ENCODE results near the gene GNG12. TPM values are rescaled to one million over a fixed set of nuclear protein-coding genes. Genes with fewer than 3 reads are reported as not detected.
A peak's percentile ranks its signal among the peaks of the same experiment; 100 is the strongest.

Gene GNG12
- total and polyA plus RNA-seq, 9 of the 15 experiments (the other 6 are each of a cell fraction or from before 2014, with no cell fraction given): 2.6 to 6.0 (median 4.1) TPM

DNA sequence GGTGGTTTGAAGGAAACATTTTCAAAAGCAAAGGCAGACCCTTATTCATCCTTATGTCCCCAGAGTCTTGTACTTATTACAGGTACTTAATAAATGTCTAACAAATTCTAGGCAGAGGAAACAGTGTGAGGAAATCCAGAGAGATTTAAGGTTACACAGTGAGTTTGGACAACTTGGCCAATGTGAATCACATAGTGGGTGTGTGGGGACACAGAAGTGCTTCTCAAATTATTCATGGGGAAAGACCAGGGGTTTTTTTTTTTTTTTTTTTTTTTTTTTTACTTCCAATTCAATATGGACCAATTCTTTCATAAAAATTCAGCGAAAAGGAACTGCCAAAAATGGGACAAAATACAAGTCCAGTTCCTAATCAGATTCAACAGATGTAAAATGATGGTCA lies 15.1 kb downstream of the GNG12 start:
- H3K4me2 ChIP-seq (ENCODE audit: insufficient read depth, low read length): no peak overlapping the region
- DNase-seq (ENCODE audit: extremely low read depth in 1 of 4, low spot score in 3 of 4) (no peak), FAIRE-seq (peak; percentile 6), ATAC-seq (no peak)
- no peaks in the 10 kb centered on the region for H3K9me3 ChIP-seq (replicated peaks; ENCODE audit: control insufficient read depth, insufficient read depth, low read depth, low read length)
- no peaks in the 10 kb centered on the region; a peak in 2 of 5 replicates for H3K4me1 ChIP-seq (replicated peaks in 1 of 2; ENCODE audit: control insufficient read depth in 2 of 2, insufficient read depth in 2 of 2, low read length in 2 of 2)
- no peaks in the 10 kb centered on the region for H3K9me1 ChIP-seq (ENCODE audit: control insufficient read depth, insufficient read depth, low read length)
- no peak overlapping the region for H3K4me3 ChIP-seq
- POLR2A ChIA-PET: interaction anchor here (0.9 kb wide), 1 partner anchor 11 kb away, joined by 3 read pairs; no protein-coding TSS in a partner anchor
- H4K20me1 ChIP-seq (replicated peaks; ENCODE audit: control insufficient read depth, insufficient read depth, low read length): no peaks in the 10 kb centered on the region
- H3K27me3 ChIP-seq (ENCODE audit: control insufficient read depth in 2 of 2, insufficient read depth in 2 of 2, low read length in 2 of 2): peaks cover 4 to 20% of the 10 kb centered on the region in 2 experiments; a peak in 3 of 5 replicates
- H3K27ac ChIP-seq (ENCODE audit: extremely low read depth, low read depth, low read length): no peak overlapping the region
- no peak overlapping the region for H2AFZ ChIP-seq (ENCODE audit: low read depth, low read length)
- no peak overlapping the region for H3K9ac ChIP-seq (ENCODE audit: insufficient read depth in 1 of 2, low read depth in 2 of 2, low read length in 2 of 2)
- CTCF ChIA-PET (ENCODE audit: low intra/inter-chr PET ratio): no interaction called here
- H3K79me2 ChIP-seq (ENCODE audit: control insufficient read depth, insufficient read depth, low read length): no peaks in the 10 kb centered on the region
- WGBS (ENCODE audit: insufficient coverage, low coverage, missing lambda C conversion rate): 0% methylated on average over 1 of the region's 1 CpG
- in situ Hi-C loops (cut with MboI): no loop called here
- no peaks in the 10 kb centered on the region for H3K36me3 ChIP-seq (ENCODE audit: control insufficient read depth, insufficient read depth, low read length)
- intact Hi-C loops (cut with micrococcal nuclease): no loop called here
- no TSS peak for BruUV-seq (replicated peaks)
- TF ChIP-seq, protein P1, sequence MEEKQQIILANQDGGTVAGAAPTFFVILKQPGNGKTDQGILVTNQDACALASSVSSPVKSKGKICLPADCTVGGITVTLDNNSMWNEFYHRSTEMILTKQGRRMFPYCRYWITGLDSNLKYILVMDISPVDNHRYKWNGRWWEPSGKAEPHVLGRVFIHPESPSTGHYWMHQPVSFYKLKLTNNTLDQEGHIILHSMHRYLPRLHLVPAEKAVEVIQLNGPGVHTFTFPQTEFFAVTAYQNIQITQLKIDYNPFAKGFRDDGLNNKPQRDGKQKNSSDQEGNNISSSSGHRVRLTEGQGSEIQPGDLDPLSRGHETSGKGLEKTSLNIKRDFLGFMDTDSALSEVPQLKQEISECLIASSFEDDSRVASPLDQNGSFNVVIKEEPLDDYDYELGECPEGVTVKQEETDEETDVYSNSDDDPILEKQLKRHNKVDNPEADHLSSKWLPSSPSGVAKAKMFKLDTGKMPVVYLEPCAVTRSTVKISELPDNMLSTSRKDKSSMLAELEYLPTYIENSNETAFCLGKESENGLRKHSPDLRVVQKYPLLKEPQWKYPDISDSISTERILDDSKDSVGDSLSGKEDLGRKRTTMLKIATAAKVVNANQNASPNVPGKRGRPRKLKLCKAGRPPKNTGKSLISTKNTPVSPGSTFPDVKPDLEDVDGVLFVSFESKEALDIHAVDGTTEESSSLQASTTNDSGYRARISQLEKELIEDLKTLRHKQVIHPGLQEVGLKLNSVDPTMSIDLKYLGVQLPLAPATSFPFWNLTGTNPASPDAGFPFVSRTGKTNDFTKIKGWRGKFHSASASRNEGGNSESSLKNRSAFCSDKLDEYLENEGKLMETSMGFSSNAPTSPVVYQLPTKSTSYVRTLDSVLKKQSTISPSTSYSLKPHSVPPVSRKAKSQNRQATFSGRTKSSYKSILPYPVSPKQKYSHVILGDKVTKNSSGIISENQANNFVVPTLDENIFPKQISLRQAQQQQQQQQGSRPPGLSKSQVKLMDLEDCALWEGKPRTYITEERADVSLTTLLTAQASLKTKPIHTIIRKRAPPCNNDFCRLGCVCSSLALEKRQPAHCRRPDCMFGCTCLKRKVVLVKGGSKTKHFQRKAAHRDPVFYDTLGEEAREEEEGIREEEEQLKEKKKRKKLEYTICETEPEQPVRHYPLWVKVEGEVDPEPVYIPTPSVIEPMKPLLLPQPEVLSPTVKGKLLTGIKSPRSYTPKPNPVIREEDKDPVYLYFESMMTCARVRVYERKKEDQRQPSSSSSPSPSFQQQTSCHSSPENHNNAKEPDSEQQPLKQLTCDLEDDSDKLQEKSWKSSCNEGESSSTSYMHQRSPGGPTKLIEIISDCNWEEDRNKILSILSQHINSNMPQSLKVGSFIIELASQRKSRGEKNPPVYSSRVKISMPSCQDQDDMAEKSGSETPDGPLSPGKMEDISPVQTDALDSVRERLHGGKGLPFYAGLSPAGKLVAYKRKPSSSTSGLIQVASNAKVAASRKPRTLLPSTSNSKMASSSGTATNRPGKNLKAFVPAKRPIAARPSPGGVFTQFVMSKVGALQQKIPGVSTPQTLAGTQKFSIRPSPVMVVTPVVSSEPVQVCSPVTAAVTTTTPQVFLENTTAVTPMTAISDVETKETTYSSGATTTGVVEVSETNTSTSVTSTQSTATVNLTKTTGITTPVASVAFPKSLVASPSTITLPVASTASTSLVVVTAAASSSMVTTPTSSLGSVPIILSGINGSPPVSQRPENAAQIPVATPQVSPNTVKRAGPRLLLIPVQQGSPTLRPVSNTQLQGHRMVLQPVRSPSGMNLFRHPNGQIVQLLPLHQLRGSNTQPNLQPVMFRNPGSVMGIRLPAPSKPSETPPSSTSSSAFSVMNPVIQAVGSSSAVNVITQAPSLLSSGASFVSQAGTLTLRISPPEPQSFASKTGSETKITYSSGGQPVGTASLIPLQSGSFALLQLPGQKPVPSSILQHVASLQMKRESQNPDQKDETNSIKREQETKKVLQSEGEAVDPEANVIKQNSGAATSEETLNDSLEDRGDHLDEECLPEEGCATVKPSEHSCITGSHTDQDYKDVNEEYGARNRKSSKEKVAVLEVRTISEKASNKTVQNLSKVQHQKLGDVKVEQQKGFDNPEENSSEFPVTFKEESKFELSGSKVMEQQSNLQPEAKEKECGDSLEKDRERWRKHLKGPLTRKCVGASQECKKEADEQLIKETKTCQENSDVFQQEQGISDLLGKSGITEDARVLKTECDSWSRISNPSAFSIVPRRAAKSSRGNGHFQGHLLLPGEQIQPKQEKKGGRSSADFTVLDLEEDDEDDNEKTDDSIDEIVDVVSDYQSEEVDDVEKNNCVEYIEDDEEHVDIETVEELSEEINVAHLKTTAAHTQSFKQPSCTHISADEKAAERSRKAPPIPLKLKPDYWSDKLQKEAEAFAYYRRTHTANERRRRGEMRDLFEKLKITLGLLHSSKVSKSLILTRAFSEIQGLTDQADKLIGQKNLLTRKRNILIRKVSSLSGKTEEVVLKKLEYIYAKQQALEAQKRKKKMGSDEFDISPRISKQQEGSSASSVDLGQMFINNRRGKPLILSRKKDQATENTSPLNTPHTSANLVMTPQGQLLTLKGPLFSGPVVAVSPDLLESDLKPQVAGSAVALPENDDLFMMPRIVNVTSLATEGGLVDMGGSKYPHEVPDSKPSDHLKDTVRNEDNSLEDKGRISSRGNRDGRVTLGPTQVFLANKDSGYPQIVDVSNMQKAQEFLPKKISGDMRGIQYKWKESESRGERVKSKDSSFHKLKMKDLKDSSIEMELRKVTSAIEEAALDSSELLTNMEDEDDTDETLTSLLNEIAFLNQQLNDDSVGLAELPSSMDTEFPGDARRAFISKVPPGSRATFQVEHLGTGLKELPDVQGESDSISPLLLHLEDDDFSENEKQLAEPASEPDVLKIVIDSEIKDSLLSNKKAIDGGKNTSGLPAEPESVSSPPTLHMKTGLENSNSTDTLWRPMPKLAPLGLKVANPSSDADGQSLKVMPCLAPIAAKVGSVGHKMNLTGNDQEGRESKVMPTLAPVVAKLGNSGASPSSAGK (IDR thresholded peaks at IDR 0.05): no peak
- no peak for TF ChIP-seq HNRNPUL1 (IDR thresholded peaks at IDR 0.05; ENCODE audit: low read length)
- TF ChIP-seq ZNF217 (CRISPR knock-in tag; IDR thresholded peaks at IDR 0.05): no peak
- no peak for TF ChIP-seq THRAP3 (IDR thresholded peaks at IDR 0.05; ENCODE audit: borderline replicate concordance)
- no peak for TF ChIP-seq ZNF140 (CRISPR knock-in tag; IDR thresholded peaks at IDR 0.05)
- TF ChIP-seq TAF15 (IDR thresholded peaks at IDR 0.05; ENCODE audit: low read depth, low read length): no peak
- TF ChIP-seq, protein P2, sequence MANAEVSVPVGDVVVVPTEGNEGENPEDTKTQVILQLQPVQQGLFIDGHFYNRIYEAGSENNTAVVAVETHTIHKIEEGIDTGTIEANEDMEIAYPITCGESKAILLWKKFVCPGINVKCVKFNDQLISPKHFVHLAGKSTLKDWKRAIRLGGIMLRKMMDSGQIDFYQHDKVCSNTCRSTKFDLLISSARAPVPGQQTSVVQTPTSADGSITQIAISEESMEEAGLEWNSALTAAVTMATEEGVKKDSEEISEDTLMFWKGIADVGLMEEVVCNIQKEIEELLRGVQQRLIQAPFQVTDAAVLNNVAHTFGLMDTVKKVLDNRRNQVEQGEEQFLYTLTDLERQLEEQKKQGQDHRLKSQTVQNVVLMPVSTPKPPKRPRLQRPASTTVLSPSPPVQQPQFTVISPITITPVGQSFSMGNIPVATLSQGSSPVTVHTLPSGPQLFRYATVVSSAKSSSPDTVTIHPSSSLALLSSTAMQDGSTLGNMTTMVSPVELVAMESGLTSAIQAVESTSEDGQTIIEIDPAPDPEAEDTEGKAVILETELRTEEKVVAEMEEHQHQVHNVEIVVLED (CRISPR knock-in tag; IDR thresholded peaks at IDR 0.05): no peak
- TF ChIP-seq ZC3H4 (CRISPR knock-in tag; IDR thresholded peaks at IDR 0.05; ENCODE audit: borderline replicate concordance): no peak
- TF ChIP-seq ZC3H8 (IDR thresholded peaks at IDR 0.05): no peak
- TF ChIP-seq, protein P3, sequence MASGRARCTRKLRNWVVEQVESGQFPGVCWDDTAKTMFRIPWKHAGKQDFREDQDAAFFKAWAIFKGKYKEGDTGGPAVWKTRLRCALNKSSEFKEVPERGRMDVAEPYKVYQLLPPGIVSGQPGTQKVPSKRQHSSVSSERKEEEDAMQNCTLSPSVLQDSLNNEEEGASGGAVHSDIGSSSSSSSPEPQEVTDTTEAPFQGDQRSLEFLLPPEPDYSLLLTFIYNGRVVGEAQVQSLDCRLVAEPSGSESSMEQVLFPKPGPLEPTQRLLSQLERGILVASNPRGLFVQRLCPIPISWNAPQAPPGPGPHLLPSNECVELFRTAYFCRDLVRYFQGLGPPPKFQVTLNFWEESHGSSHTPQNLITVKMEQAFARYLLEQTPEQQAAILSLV (tag; IDR thresholded peaks at IDR 0.05): no peak

Data from K562 (cell line).